ENCODE data around the gene FAM98B. TPM values are rescaled to one million over a fixed set of nuclear protein-coding genes. Genes with fewer than 3 reads are reported as not detected.

Gene FAM98B
- total RNA-seq, 1 experiment from 2014 or later: 38.1 TPM

GRCh38 chr15:38536201-38536676 is 82.3 kb downstream of the FAM98B start (continued):
- TF ChIP-seq ZNF532 (CRISPR knock-in tag; IDR thresholded peaks at IDR 0.05; ENCODE audit: borderline replicate concordance) (no peak), GRHL2 (CRISPR knock-in tag; IDR thresholded peaks at IDR 0.05; ENCODE audit: insufficient replicate concordance, severe bottlenecking) (no peak), SP1 (CRISPR knock-in tag; conservative IDR thresholded peaks at IDR 0.05) (no peak), ZNF219 (CRISPR knock-in tag; IDR thresholded peaks at IDR 0.05; ENCODE audit: borderline replicate concordance) (no peak), OVOL2 (CRISPR knock-in tag; IDR thresholded peaks at IDR 0.05; ENCODE audit: borderline replicate concordance) (no peak), ZNF671 (CRISPR knock-in tag; IDR thresholded peaks at IDR 0.05) (no peak)

Other genes with a start within 250 kb of the FAM98B start
- gene SPRED1, start 201.3 kb upstream of the FAM98B start, total RNA-seq (2021): 35.9 to 37.1 TPM (median 36.1 TPM) in 3 replicates
- 2.7 to 2.8 TPM (median 2.7 TPM) in 3 replicates for gene RASGRP1, start 110.7 kb downstream of the FAM98B start, total RNA-seq (2021)